GM13977 (cell line): ENCODE results near the gene CHERP.
A peak's percentile ranks its signal among the peaks of the same experiment; 100 is the strongest.
"Not testable (repeated sequence)": the region's sequence is repeated elsewhere in the genome, so short reads cannot be mapped to it uniquely, and the experiment has no call there.

Experiments used
- DNase-seq: peaks from one replicate; pipeline ENCODE4 v3.0.0; 2012; ENCODE audit warnings: low spot score
- CTCF ChIP-seq: IDR thresholded peaks from 2 replicates; pipeline ENCODE4 v1.5.1; 2012; ENCODE audit warnings: mild to moderate bottlenecking, control low read depth; ENCODE audit not compliant: insufficient read depth; ENCODE audit errors: extremely low read depth, missing control alignments
- in situ Hi-C: fragments of 300-500 bp; cut with MboI; formaldehyde crosslinking; loops from one replicate; pipeline ENCODE4 v1.12.0; 2022; ENCODE audit warnings: low sequenced_read_pairs, low pct_unique_long_range_greater_than_20kb, mixed read lengths, inconsistent platforms; ENCODE audit not compliant: unreplicated experiment

The CHERP gene

GRCh38 chr19:16497837-16498236, 44.4 kb downstream of the CHERP start:
- in situ Hi-C loops = no loop called here
- no peak for DNase-seq
- no peak for TF ChIP-seq CTCF

DNA sequence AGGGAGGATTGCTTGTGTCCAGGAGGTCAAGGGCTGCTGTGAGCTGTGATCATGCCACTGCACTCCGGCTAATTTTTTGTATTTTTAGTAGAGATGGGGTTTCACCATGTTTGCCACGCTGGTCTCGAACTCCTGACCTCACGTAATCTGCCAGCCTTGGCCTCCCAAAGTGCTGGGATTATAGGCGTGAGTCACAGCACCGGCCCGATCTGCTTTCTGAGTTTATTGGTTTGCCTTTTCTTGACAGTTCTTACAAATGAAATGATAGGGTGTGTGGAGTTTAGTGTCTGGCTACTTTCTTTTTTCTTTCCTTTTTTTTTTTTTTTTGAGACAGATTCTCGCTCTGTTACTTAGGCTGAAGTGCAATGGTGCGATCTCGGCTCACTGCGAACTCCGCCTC, 45.2 kb downstream of the CHERP start:
- no peak for TF ChIP-seq CTCF
- in situ Hi-C loops = no loop called here
- DNase-seq = no peak

- in situ Hi-C loops = no loop called here
- TF ChIP-seq CTCF = no peak
- no peak for DNase-seq
These were observed 45.6 kb downstream of the CHERP start for GRCh38 chr19:16496613-16496983.

DNA sequence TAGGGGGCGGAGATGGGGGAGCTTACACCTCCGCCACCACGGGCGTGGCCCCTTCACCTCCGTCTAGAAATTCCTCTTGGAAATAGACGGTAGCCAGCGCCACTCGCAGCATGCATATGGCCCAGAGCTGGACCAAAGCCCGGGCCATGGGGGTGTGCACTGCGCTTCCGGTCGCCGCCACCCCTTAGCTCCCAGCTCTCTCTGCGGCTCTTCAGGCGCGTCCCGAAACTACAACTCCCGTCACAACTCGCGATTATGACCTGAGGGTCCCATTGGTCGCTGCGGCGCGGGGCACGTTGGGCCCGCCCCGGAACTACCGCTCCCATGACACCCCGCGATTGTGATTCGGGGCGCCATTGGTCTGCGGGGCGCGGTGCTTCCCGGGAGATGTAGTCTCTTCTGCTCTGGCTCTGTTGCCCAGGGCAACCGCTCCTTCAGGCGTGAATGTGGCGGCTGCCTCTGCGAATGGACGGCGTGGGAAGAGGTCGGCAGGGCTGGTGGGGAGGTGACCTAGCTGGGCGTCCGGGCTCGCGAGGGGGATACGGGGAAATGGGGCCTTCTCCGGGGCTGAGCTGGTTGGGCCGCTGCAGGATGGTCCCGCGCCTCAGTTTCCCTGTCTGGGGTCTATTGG, 46.1 kb downstream of the CHERP start, which contains the start of the genes C19orf44 and CALR3:
Gene C19orf44 (plus strand): TSS at position 413 of the 631 bp plus-strand sequence. CDS start 4,399 bp downstream, outside the sequence.
Gene CALR3 (minus strand): TSS at position 186 of the 631 bp plus-strand sequence. CDS start 38 bp downstream, at position 148.
- DNase-seq = peak; percentile 95
- peak; percentile 18 for TF ChIP-seq CTCF
- in situ Hi-C loops = no loop called here

DNA sequence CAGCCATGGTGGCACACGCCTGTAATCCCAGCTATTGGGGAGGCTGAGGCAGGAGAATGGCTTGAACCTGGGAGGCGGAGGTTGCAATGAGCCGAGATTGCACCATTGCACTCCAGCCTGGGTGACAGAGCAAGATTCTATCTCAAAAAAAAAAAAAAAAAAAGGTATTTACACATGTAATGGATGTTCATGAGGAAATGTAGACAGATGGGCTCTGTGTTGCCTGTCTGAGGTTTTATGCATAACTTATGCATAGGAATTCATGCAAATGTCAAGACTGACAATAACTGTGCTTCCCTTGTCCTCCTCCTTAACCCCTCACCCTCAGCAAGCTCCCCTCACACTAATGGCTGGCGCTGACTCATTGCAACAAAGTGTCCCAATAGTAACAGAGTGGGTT, 55.8 kb downstream of the CHERP start:
- DNase-seq, in situ Hi-C loops: not testable (repeated sequence)

DNA sequence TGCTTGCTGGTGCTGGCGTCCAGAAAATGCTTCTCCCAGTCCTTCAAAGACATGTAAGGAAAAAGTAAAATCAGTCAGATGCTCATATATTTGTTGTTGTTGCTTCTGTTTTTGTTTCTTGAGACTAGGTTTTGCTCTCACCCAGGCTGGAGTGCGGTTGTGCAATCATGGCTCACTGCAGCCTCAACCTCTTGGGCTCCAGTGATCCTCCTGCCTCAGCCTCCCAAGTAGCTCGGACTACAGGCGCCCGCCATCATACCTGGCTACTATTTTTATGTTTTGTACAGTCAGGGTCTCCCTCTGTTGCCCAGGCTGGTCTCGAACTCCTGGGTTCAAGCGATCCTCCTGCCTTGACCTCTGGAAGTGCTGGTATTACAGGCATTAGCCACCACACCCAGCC, 59.5 kb downstream of the CHERP start:
- in situ Hi-C loops = no loop called here
- DNase-seq = no peak
- TF ChIP-seq CTCF = no peak

GRCh38 chr19:16477311-16477710, 64.9 kb downstream of the CHERP start:
- DNase-seq = no peak
- in situ Hi-C loops = no loop called here
- no peak for TF ChIP-seq CTCF
